ENCODE data around the gene TXNRD3. TPM values are rescaled to one million over a fixed set of nuclear protein-coding genes. Genes with fewer than 3 reads are reported as not detected.

Gene TXNRD3
- total RNA-seq, 1 experiment from 2014 or later, result 6.9 TPM

DNA sequence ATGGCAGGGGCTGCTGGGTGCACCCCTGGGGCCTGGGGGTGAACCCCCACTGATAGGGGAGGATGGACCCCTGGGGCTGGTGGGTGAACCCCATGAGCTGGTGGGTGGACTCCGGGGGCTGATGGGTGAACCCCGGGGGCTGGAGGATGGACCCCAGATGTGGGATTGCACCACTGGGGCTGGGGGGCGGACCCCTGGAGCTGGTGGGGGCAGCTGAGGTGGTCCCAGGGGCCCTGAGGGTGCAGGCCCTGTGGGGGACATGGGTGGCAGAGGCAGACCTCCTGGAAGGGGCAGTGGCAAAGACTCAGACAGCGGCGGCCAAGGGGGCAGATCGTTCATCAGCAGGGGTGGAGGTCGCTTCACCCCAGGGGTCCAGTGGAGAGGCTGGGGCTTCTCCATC lies 17.4 kb upstream of the TXNRD3 start:
- peaks cover 11% of the 10 kb centered on the region for H3K27me3 Mint-ChIP-seq (ENCODE audit: low read depth)
- H3K4me3 Mint-ChIP-seq, result no peak overlapping the region
- POLR2A ChIA-PET, result interaction anchor here (1.1 kb wide), 1 partner anchor 311 kb away, joined by 3 read pairs; the partner anchor contains the start of gene PLXNA1
- peaks cover 6% of the 10 kb centered on the region for H3K4me1 Mint-ChIP-seq
- DNase-seq (ENCODE audit: low spot score) (no peak), ATAC-seq (no peak)
- H3K27ac Mint-ChIP-seq, result no peak overlapping the region
- TF ChIP-seq ZNF317 (CRISPR knock-in tag; IDR thresholded peaks at IDR 0.05; ENCODE audit: borderline replicate concordance, low read depth), result no peak
- TF ChIP-seq TEAD4 (CRISPR knock-in tag; IDR thresholded peaks at IDR 0.05), result no peak
- no peak for TF ChIP-seq EMX1 (CRISPR knock-in tag; IDR thresholded peaks at IDR 0.05)
- TF ChIP-seq RELA (CRISPR knock-in tag; IDR thresholded peaks at IDR 0.05; ENCODE audit: borderline replicate concordance), result no peak
- no peak for TF ChIP-seq NR3C1 (CRISPR knock-in tag; conservative IDR thresholded peaks at IDR 0.05; ENCODE audit: low read depth)
- TF ChIP-seq, protein P1, sequence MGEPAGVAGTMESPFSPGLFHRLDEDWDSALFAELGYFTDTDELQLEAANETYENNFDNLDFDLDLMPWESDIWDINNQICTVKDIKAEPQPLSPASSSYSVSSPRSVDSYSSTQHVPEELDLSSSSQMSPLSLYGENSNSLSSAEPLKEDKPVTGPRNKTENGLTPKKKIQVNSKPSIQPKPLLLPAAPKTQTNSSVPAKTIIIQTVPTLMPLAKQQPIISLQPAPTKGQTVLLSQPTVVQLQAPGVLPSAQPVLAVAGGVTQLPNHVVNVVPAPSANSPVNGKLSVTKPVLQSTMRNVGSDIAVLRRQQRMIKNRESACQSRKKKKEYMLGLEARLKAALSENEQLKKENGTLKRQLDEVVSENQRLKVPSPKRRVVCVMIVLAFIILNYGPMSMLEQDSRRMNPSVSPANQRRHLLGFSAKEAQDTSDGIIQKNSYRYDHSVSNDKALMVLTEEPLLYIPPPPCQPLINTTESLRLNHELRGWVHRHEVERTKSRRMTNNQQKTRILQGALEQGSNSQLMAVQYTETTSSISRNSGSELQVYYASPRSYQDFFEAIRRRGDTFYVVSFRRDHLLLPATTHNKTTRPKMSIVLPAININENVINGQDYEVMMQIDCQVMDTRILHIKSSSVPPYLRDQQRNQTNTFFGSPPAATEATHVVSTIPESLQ (CRISPR knock-in tag; IDR thresholded peaks at IDR 0.05), result no peak
- TF ChIP-seq, protein P2, sequence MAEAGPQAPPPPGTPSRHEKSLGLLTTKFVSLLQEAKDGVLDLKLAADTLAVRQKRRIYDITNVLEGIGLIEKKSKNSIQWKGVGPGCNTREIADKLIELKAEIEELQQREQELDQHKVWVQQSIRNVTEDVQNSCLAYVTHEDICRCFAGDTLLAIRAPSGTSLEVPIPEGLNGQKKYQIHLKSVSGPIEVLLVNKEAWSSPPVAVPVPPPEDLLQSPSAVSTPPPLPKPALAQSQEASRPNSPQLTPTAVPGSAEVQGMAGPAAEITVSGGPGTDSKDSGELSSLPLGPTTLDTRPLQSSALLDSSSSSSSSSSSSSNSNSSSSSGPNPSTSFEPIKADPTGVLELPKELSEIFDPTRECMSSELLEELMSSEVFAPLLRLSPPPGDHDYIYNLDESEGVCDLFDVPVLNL (CRISPR knock-in tag; IDR thresholded peaks at IDR 0.05; ENCODE audit: borderline replicate concordance, low read depth), result no peak
- TF ChIP-seq, protein P3, sequence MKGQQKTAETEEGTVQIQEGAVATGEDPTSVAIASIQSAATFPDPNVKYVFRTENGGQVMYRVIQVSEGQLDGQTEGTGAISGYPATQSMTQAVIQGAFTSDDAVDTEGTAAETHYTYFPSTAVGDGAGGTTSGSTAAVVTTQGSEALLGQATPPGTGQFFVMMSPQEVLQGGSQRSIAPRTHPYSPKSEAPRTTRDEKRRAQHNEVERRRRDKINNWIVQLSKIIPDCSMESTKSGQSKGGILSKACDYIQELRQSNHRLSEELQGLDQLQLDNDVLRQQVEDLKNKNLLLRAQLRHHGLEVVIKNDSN (CRISPR knock-in tag; IDR thresholded peaks at IDR 0.05), result no peak
- TF ChIP-seq ZBTB21 (CRISPR knock-in tag; IDR thresholded peaks at IDR 0.05; ENCODE audit: borderline replicate concordance), result no peak
- TF ChIP-seq MYBL2 (CRISPR knock-in tag; IDR thresholded peaks at IDR 0.05), result no peak
- TF ChIP-seq ZNF219 (CRISPR knock-in tag; IDR thresholded peaks at IDR 0.05; ENCODE audit: borderline replicate concordance), result no peak
- no peak for TF ChIP-seq NR2C2 (CRISPR knock-in tag; IDR thresholded peaks at IDR 0.05)
- no peak for TF ChIP-seq ESRRA (CRISPR knock-in tag; IDR thresholded peaks at IDR 0.05; ENCODE audit: borderline replicate concordance)
- TF ChIP-seq, protein P4, sequence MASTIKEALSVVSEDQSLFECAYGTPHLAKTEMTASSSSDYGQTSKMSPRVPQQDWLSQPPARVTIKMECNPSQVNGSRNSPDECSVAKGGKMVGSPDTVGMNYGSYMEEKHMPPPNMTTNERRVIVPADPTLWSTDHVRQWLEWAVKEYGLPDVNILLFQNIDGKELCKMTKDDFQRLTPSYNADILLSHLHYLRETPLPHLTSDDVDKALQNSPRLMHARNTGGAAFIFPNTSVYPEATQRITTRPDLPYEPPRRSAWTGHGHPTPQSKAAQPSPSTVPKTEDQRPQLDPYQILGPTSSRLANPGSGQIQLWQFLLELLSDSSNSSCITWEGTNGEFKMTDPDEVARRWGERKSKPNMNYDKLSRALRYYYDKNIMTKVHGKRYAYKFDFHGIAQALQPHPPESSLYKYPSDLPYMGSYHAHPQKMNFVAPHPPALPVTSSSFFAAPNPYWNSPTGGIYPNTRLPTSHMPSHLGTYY (CRISPR knock-in tag; IDR thresholded peaks at IDR 0.05), result no peak
- TF ChIP-seq, protein P5, sequence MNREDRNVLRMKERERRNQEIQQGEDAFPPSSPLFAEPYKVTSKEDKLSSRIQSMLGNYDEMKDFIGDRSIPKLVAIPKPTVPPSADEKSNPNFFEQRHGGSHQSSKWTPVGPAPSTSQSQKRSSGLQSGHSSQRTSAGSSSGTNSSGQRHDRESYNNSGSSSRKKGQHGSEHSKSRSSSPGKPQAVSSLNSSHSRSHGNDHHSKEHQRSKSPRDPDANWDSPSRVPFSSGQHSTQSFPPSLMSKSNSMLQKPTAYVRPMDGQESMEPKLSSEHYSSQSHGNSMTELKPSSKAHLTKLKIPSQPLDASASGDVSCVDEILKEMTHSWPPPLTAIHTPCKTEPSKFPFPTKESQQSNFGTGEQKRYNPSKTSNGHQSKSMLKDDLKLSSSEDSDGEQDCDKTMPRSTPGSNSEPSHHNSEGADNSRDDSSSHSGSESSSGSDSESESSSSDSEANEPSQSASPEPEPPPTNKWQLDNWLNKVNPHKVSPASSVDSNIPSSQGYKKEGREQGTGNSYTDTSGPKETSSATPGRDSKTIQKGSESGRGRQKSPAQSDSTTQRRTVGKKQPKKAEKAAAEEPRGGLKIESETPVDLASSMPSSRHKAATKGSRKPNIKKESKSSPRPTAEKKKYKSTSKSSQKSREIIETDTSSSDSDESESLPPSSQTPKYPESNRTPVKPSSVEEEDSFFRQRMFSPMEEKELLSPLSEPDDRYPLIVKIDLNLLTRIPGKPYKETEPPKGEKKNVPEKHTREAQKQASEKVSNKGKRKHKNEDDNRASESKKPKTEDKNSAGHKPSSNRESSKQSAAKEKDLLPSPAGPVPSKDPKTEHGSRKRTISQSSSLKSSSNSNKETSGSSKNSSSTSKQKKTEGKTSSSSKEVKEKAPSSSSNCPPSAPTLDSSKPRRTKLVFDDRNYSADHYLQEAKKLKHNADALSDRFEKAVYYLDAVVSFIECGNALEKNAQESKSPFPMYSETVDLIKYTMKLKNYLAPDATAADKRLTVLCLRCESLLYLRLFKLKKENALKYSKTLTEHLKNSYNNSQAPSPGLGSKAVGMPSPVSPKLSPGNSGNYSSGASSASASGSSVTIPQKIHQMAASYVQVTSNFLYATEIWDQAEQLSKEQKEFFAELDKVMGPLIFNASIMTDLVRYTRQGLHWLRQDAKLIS (CRISPR knock-in tag; IDR thresholded peaks at IDR 0.05; ENCODE audit: borderline replicate concordance), result no peak
- TF ChIP-seq CREM (CRISPR knock-in tag; IDR thresholded peaks at IDR 0.05), result no peak
- TF ChIP-seq KAT7 (CRISPR knock-in tag; IDR thresholded peaks at IDR 0.05; ENCODE audit: borderline replicate concordance), result no peak
- TF ChIP-seq, protein P6, sequence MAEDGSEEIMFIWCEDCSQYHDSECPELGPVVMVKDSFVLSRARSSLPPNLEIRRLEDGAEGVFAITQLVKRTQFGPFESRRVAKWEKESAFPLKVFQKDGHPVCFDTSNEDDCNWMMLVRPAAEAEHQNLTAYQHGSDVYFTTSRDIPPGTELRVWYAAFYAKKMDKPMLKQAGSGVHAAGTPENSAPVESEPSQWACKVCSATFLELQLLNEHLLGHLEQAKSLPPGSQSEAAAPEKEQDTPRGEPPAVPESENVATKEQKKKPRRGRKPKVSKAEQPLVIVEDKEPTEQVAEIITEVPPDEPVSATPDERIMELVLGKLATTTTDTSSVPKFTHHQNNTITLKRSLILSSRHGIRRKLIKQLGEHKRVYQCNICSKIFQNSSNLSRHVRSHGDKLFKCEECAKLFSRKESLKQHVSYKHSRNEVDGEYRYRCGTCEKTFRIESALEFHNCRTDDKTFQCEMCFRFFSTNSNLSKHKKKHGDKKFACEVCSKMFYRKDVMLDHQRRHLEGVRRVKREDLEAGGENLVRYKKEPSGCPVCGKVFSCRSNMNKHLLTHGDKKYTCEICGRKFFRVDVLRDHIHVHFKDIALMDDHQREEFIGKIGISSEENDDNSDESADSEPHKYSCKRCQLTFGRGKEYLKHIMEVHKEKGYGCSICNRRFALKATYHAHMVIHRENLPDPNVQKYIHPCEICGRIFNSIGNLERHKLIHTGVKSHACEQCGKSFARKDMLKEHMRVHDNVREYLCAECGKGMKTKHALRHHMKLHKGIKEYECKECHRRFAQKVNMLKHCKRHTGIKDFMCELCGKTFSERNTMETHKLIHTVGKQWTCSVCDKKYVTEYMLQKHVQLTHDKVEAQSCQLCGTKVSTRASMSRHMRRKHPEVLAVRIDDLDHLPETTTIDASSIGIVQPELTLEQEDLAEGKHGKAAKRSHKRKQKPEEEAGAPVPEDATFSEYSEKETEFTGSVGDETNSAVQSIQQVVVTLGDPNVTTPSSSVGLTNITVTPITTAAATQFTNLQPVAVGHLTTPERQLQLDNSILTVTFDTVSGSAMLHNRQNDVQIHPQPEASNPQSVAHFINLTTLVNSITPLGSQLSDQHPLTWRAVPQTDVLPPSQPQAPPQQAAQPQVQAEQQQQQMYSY (CRISPR knock-in tag; IDR thresholded peaks at IDR 0.05), result no peak
- peaks cover 19% of the 10 kb centered on the region for H3K9me3 Mint-ChIP-seq
- H3K36me3 Mint-ChIP-seq, result peaks cover 3% of the 10 kb centered on the region; the same call in 1 of the 2 replicates
- CTCF ChIA-PET, result interaction anchor here (1.1 kb wide), 1 partner anchor 65 kb away, joined by 3 read pairs; no protein-coding TSS in a partner anchor

Measured in WTC11 (cell line).